ENCODE data around the gene HIC1.

DNA sequence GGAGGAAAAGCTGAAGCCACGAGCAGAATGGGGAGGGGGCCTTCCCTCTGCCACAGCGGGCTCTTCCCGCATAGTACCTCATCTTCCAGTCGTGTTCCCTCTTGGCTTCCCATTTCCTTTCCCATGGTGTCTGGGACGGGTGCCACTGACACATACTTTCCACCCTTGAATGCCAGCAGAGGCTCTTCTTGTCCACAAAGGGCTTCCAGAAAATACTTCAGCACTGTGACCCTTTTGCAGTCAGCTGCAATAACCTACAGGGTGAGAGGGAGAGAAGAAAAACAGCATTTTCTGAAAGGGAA lies 30.7 kb downstream of the HIC1 start:
- TF ChIP-seq, protein P1, sequence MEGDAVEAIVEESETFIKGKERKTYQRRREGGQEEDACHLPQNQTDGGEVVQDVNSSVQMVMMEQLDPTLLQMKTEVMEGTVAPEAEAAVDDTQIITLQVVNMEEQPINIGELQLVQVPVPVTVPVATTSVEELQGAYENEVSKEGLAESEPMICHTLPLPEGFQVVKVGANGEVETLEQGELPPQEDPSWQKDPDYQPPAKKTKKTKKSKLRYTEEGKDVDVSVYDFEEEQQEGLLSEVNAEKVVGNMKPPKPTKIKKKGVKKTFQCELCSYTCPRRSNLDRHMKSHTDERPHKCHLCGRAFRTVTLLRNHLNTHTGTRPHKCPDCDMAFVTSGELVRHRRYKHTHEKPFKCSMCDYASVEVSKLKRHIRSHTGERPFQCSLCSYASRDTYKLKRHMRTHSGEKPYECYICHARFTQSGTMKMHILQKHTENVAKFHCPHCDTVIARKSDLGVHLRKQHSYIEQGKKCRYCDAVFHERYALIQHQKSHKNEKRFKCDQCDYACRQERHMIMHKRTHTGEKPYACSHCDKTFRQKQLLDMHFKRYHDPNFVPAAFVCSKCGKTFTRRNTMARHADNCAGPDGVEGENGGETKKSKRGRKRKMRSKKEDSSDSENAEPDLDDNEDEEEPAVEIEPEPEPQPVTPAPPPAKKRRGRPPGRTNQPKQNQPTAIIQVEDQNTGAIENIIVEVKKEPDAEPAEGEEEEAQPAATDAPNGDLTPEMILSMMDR (IDR thresholded peaks at IDR 0.05; ENCODE audit: poor library complexity) = no peak
- no peak for TF ChIP-seq EZH2 (IDR thresholded peaks at IDR 0.05; ENCODE audit: borderline replicate concordance)
